ENCODE data around the gene PARP12.

PARP12 gene

DNA sequence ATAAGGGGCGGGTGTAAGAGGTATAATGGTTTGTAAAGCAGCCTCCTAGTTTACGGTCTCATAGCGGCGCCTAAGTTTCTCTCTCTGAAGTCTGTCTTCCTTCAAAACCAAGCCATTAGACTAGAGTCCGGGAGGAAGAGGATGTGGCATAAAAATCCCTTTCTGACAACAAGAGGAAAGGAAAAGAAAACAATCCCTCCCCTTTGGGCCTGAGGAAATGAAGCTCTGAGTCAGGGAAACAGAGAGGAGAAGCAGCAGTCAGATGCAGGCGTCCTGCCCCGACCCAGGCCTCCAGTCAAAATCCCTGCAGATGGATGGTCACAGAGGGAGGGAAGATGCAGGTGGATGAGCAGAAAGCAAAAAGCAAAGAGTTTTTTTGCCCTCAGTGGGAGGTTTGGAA, 23.7 kb downstream of the PARP12 start:
- H2BK120ac ChIP-seq (ENCODE audit: low read depth, low read length) = no peak overlapping the region
- no peaks in the 10 kb centered on the region for H3K79me1 ChIP-seq (ENCODE audit: low read length)
- H4K8ac ChIP-seq (ENCODE audit: low read depth, low read length) = no peak overlapping the region
- no peaks in the 10 kb centered on the region for H3K36me3 ChIP-seq (ENCODE audit: control insufficient read depth, insufficient read depth, low read length)
- H2BK5ac ChIP-seq (ENCODE audit: low read length) = no peak overlapping the region
- H3K79me2 ChIP-seq (ENCODE audit: control insufficient read depth, insufficient read depth, low read length) = no peaks in the 10 kb centered on the region
- no peak overlapping the region for H4K5ac ChIP-seq (ENCODE audit: low read length)
- DNase-seq = no peak
- WGBS (ENCODE audit: extremely low coverage, insufficient coverage, low lambda C conversion rate) = no CpG with 5 or more reads among the region's 7 CpGs
- no peak overlapping the region for H3K27ac ChIP-seq (ENCODE audit: low read depth, low read length)
- H2AK5ac ChIP-seq (ENCODE audit: low read length) = no peak overlapping the region
- H3K27me3 ChIP-seq (ENCODE audit: insufficient read depth, low read length, poor library complexity) = no peaks in the 10 kb centered on the region
- no peak overlapping the region for H3K4ac ChIP-seq (ENCODE audit: low read depth, low read length)
- H3K4me3 ChIP-seq (ENCODE audit: low read length) = no peak overlapping the region
- no peak overlapping the region for H2BK15ac ChIP-seq (replicated peaks; ENCODE audit: low read depth)
- H3K4me2 ChIP-seq (ENCODE audit: low read length) = no peak overlapping the region
- no peak overlapping the region for H3K23ac ChIP-seq (ENCODE audit: low read length)
- H3K9ac ChIP-seq (ENCODE audit: low read length) = no peak overlapping the region
- H3K56ac ChIP-seq (ENCODE audit: low read length) = no peak overlapping the region
- H3K18ac ChIP-seq (ENCODE audit: low read length) = no peak overlapping the region
- H3K4me1 ChIP-seq (ENCODE audit: control insufficient read depth, low read depth, low read length) = no peaks in the 10 kb centered on the region

DNA sequence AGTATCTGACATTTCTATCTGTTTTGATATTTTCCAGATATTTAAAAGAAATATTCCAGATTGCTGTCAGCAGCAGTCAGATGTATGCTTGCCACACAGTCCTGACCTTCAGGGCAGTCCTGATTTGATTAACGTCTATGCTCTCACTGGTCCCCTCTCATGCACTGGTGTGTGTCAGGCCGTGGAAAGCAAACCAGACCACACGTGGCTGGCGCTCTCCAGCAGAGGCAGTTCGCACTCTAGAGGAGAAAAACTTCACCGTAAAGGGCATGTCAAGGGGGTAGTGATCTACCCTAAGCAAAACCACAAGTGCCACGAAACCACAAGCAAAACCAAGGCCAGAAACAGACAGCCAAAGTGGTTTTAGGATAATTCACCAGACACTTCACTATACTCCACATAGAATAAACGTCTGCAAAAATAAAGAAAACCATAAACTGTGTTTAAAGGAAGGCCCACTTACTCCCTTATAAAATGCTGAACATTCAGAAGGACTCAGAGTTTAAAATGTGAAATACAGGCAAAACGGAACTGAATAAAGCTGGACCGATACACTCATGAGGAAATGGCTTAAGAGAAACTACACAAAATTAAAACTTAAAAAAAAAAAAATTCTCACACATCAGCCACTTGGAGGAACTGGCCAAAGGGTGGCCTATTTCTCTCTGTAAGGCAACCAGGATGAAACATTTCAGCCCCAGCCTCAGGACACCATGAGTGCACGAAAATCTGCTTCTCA, 26.4 kb downstream of the PARP12 start:
- Histone ChIP-seq H3K4me3 (ENCODE audit: low read length) (no peak overlapping the region), H2BK120ac (ENCODE audit: low read depth, low read length) (no peak overlapping the region), H4K8ac (ENCODE audit: low read depth, low read length) (no peak overlapping the region), H3K36me3 (ENCODE audit: control insufficient read depth, insufficient read depth, low read length) (no peaks in the 10 kb centered on the region), H3K79me1 (ENCODE audit: low read length) (no peaks in the 10 kb centered on the region), H3K9ac (ENCODE audit: low read length) (no peak overlapping the region), H3K27ac (ENCODE audit: low read depth, low read length) (no peak overlapping the region), H3K23ac (ENCODE audit: low read length) (no peak overlapping the region), H3K4me1 (ENCODE audit: control insufficient read depth, low read depth, low read length) (no peaks in the 10 kb centered on the region), H3K79me2 (ENCODE audit: control insufficient read depth, insufficient read depth, low read length) (no peaks in the 10 kb centered on the region), H2BK15ac (replicated peaks; ENCODE audit: low read depth) (no peak overlapping the region), H2BK5ac (ENCODE audit: low read length) (no peak overlapping the region), H3K27me3 (ENCODE audit: insufficient read depth, low read length, poor library complexity) (no peaks in the 10 kb centered on the region), H3K18ac (ENCODE audit: low read length) (no peak overlapping the region), H3K56ac (ENCODE audit: low read length) (no peak overlapping the region), H4K5ac (ENCODE audit: low read length) (no peak overlapping the region), H2AK5ac (ENCODE audit: low read length) (no peak overlapping the region), H3K4me2 (ENCODE audit: low read length) (no peak overlapping the region), H3K4ac (ENCODE audit: low read depth, low read length) (no peak overlapping the region)
- no CpG with 5 or more reads among the region's 11 CpGs for WGBS (ENCODE audit: extremely low coverage, insufficient coverage, low lambda C conversion rate)
- DNase-seq = no peak

DNA sequence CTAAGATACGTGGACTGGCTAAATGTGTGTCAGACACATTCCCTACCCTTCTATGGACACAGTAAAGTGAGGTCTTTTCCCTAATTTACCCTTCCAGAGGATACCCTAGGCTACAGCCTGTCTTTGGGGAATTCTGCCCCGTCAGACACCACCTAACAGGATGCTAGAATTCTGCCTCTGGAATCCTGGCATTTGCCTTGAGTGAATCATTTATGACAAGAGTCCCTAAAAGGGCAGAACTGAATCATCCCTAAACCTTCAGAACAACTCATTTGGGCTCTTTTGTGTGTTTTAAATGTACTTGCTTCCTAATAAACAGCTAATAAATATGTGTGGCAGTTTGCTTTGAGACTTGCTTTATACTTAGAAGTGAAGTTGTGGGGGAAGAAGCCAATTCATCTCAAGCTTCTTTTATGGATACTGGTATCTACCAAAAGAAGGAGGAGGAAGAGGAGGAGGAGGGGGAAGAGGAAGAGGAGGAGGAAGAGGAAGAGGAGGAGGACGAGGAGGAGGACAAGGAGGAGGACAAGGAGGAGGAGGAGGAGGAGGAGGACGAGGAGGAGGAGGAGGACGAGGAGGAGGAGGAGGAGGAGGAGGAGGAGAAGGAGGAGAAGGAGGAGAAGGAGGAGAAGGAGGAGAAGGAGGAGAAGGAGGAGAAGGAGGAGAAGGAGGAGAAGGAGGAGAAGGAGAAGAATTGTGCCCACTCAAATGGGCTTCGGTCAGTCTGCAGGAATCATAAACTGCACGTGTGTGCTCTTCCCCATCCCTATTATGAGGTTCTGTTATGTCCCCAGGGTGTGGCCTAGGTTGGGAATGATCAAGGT, 27.1 kb downstream of the PARP12 start:
- Histone ChIP-seq H3K4ac (ENCODE audit: low read depth, low read length) (no peak overlapping the region), H3K4me2 (ENCODE audit: low read length) (no peak overlapping the region), H3K36me3 (ENCODE audit: control insufficient read depth, insufficient read depth, low read length) (no peaks in the 10 kb centered on the region), H3K27me3 (ENCODE audit: insufficient read depth, low read length, poor library complexity) (no peaks in the 10 kb centered on the region), H2BK120ac (ENCODE audit: low read depth, low read length) (no peak overlapping the region), H2BK15ac (replicated peaks; ENCODE audit: low read depth) (no peak overlapping the region), H4K8ac (ENCODE audit: low read depth, low read length) (no peak overlapping the region), H4K5ac (ENCODE audit: low read length) (no peak overlapping the region), H3K79me1 (ENCODE audit: low read length) (no peaks in the 10 kb centered on the region), H3K27ac (ENCODE audit: low read depth, low read length) (no peak overlapping the region), H2AK5ac (ENCODE audit: low read length) (no peak overlapping the region), H3K56ac (ENCODE audit: low read length) (no peak overlapping the region), H3K23ac (ENCODE audit: low read length) (no peak overlapping the region), H2BK5ac (ENCODE audit: low read length) (no peak overlapping the region), H3K4me1 (ENCODE audit: control insufficient read depth, low read depth, low read length) (no peaks in the 10 kb centered on the region), H3K18ac (ENCODE audit: low read length) (no peak overlapping the region), H3K9ac (ENCODE audit: low read length) (no peak overlapping the region), H3K4me3 (ENCODE audit: low read length) (no peak overlapping the region), H3K79me2 (ENCODE audit: control insufficient read depth, insufficient read depth, low read length) (no peaks in the 10 kb centered on the region)
- peak; percentile 10 for DNase-seq
- WGBS (ENCODE audit: extremely low coverage, insufficient coverage, low lambda C conversion rate) = no CpG with 5 or more reads among the region's 7 CpGs

DNA sequence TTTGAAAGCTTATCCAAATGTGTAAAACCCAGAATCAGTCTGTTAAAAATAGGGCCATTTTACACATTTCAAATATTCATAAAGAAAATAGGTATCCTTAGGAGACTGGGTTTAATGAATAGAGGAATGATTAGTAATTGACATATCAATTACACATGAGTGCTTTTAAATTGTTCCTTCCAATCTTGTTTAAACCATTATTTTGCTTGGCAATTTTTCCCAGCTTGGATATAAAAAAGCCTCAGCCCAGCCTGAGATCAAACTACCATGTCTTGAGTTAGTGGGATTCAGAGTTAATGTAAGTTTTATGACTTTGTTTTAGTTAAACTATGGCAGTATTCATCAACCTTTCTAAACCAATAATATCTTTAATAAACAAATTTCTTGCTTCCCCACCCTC, 28.3 kb downstream of the PARP12 start:
- Histone ChIP-seq H2BK15ac (replicated peaks; ENCODE audit: low read depth) (no peak overlapping the region), H3K4me1 (ENCODE audit: control insufficient read depth, low read depth, low read length) (no peaks in the 10 kb centered on the region), H3K27me3 (ENCODE audit: insufficient read depth, low read length, poor library complexity) (no peaks in the 10 kb centered on the region), H2BK120ac (ENCODE audit: low read depth, low read length) (no peak overlapping the region), H3K4ac (ENCODE audit: low read depth, low read length) (no peak overlapping the region), H3K27ac (ENCODE audit: low read depth, low read length) (no peak overlapping the region), H2BK5ac (ENCODE audit: low read length) (no peak overlapping the region), H3K79me2 (ENCODE audit: control insufficient read depth, insufficient read depth, low read length) (no peaks in the 10 kb centered on the region), H3K4me3 (ENCODE audit: low read length) (no peak overlapping the region), H2AK5ac (ENCODE audit: low read length) (no peak overlapping the region), H3K56ac (ENCODE audit: low read length) (no peak overlapping the region), H3K36me3 (ENCODE audit: control insufficient read depth, insufficient read depth, low read length) (no peaks in the 10 kb centered on the region), H3K9ac (ENCODE audit: low read length) (no peak overlapping the region), H3K23ac (ENCODE audit: low read length) (no peak overlapping the region), H3K18ac (ENCODE audit: low read length) (no peak overlapping the region), H4K8ac (ENCODE audit: low read depth, low read length) (no peak overlapping the region), H3K79me1 (ENCODE audit: low read length) (no peaks in the 10 kb centered on the region), H4K5ac (ENCODE audit: low read length) (no peak overlapping the region), H3K4me2 (ENCODE audit: low read length) (no peak overlapping the region)
- DNase-seq = no peak

DNA sequence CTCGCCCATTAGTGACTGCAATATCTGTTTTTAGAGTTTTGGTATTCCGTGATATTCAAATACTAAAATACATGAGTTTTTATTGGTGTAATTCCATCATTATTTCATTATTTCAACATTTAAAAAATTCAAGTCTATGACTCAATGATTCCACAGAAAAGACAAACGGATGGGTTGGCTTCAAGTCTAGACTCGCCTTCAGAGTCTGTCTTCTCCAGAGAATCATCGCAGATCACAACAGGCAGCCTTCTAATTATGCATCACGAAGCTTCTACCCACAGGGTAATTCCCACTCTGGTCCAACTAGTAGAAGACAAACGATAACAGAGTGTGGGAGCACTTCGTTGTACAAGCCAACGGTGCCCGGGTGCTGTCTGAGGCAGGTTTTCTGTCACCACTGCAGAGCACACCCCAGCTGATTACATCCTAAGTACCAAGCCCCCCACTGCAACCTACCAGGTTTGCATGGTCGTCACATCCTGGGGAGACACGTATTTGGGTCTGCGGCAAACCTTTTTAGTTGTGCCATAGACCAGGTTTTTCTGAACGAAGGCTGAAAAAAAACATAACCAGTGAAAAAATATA, 28.9 kb downstream of the PARP12 start:
- H4K5ac ChIP-seq (ENCODE audit: low read length) = no peak overlapping the region
- no peak overlapping the region for H2BK5ac ChIP-seq (ENCODE audit: low read length)
- H3K4me1 ChIP-seq (ENCODE audit: control insufficient read depth, low read depth, low read length) = no peaks in the 10 kb centered on the region
- H3K79me1 ChIP-seq (ENCODE audit: low read length) = no peaks in the 10 kb centered on the region
- no peaks in the 10 kb centered on the region for H3K36me3 ChIP-seq (ENCODE audit: control insufficient read depth, insufficient read depth, low read length)
- DNase-seq = no peak
- H3K4me3 ChIP-seq (ENCODE audit: low read length) = no peak overlapping the region
- H3K4ac ChIP-seq (ENCODE audit: low read depth, low read length) = no peak overlapping the region
- no CpG with 5 or more reads among the region's 14 CpGs for WGBS (ENCODE audit: extremely low coverage, insufficient coverage, low lambda C conversion rate)
- H2BK120ac ChIP-seq (ENCODE audit: low read depth, low read length) = no peak overlapping the region
- no peak overlapping the region for H3K27ac ChIP-seq (ENCODE audit: low read depth, low read length)
- H3K9ac ChIP-seq (ENCODE audit: low read length) = no peak overlapping the region
- H3K23ac ChIP-seq (ENCODE audit: low read length) = no peak overlapping the region
- no peak overlapping the region for H3K4me2 ChIP-seq (ENCODE audit: low read length)
- H4K8ac ChIP-seq (ENCODE audit: low read depth, low read length) = no peak overlapping the region
- H3K56ac ChIP-seq (ENCODE audit: low read length) = no peak overlapping the region
- no peaks in the 10 kb centered on the region for H3K79me2 ChIP-seq (ENCODE audit: control insufficient read depth, insufficient read depth, low read length)
- no peak overlapping the region for H3K18ac ChIP-seq (ENCODE audit: low read length)
- no peak overlapping the region for H2BK15ac ChIP-seq (replicated peaks; ENCODE audit: low read depth)
- no peaks in the 10 kb centered on the region for H3K27me3 ChIP-seq (ENCODE audit: insufficient read depth, low read length, poor library complexity)
- H2AK5ac ChIP-seq (ENCODE audit: low read length) = no peak overlapping the region
